GM18909 (cell line): ENCODE data around the gene CTBP1.

Source experiments
- ATAC-seq: cut with Tn5 transposase; IDR thresholded peaks from one replicate; pipeline ENCODE4 v1.9.1; 2021; ENCODE audit warnings: mild to moderate bottlenecking; ENCODE audit not compliant: unreplicated experiment, poor library complexity

CTBP1 gene

DNA sequence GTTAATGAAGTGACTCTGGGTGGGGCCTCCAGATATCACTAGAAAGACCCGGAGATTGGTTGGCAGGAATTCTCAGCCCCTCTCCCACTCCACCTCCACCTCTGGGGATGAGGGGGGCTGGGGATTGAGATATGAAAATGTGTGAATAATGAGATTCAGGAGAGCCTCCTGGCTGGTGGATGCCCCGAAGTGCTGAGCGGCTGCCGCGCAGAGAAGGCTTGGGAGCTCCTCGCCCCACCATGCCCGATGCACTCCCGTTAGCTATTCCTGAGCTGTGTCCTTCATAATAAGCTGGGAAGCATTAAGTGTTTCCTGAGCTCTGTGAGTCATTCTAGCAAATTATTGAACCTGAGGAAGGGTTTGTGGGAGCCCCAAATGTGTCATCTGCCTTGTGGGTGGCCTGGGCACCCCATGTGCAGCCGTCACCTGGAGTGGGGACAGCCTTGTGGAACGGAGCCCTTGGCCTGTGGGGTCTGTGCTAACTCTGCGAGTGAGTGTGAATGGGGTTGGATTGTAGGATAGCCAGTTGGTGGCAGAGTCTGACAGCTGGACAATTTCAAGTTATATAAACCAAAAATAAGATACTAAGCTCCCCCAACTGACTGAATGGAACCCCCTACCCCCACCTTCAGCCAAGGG is 36.3 kb upstream of the CTBP1 start:
- ATAC-seq, result no peak

DNA sequence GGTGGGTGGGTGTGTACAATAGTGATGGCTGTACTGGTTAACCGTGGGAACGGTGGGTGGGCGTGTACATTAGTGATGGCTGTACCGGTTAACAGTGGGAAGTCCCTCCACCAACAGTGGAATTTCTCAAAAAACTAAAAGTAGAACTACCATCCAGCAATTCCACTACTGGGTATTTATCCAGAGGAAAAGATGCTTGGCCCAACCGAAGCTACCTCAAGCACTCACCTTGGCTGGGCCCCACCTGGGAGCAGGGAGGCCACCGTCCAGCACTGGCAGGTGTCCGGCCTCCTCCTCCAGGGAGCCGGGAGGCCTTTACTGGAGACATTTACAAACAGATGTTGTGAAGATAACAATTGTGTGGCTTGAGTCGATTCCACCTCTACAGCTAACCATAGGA is 34.8 kb upstream of the CTBP1 start:
- no peak for ATAC-seq

DNA sequence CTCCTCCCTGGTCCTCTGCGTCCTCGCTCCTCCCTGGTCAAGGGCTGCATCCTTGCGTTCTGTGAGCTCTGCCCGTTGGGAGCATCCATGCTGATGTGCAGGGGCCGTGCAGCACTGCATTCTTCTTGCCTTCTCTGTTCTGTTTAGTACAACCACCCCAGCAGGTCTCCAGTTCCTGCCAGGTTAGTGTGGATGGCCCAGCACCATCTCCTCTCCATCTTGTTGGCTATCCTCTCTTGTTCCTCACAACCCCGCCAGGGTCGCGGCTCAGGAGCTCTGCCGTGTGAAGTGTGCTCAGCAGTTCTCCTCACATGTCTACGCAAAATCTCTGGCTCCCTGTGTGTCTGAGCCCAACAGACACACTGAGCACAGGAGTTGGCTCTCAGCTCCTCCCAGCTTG is 30.3 kb upstream of the CTBP1 start:
- ATAC-seq, result no peak

DNA sequence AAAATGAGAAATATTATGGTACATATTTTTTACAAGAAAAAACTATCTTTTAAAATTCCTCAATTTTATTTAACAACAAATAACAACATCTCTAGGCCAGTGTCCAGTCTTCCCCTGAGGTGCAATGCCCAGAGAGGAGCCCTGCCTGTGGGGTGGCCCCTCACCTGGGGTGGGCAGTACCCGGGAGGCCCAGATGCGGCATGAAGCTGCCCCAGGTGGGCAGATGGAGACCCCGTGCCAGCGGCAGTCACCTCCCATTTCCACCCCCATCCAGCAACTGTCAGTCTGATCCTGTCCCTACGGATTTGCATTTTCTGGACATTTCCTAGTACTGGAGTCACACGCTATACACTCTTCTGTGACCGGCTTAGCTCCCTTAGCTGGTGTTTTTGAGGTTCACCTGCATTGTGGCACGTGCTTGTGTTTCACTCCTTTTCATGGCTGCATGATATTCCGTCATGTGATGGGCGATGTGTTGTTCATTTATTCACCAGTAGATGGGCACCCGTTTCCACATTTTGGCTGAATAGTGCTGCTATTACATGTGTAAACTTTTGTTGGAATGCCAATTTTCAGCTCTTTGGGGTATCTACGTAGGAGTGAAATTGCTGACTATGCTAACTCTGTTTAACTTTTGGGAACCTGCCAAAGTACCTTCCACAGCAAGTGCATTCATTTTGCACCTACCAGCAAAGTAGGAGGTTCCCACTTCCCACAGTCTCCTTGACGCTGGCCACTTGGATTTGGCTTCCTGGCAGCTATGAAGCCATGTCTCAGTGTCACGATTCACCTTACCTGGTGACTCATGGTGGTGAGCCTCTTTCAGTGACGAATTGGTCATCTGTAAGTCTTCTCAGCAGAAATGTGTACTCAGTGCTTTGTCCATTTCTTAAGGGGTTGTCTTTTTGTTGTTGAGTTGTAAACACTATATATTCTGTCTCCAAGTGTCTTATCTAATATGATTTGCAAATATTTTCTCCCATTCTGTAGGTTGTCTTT is 29.0 kb upstream of the CTBP1 start:
- ATAC-seq, result no peak

DNA sequence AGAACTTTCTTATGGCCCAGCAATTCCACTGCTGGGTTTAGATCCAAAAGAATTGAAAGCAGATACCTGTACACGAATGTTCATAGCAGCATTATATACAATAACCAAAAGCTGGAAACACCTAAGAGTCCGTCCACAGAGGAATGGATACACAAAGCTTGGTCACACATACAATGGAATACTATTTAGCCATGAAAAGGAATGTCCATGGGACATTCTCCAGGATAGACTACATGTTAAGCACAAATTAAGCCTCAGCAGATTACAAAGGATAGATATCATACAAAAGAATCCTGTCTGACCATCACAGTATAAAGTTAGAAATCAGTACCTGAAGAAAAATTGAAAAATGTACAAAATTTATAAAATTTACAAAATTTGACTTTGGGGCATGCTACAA is 28.1 kb upstream of the CTBP1 start:
- ATAC-seq, result no peak

DNA sequence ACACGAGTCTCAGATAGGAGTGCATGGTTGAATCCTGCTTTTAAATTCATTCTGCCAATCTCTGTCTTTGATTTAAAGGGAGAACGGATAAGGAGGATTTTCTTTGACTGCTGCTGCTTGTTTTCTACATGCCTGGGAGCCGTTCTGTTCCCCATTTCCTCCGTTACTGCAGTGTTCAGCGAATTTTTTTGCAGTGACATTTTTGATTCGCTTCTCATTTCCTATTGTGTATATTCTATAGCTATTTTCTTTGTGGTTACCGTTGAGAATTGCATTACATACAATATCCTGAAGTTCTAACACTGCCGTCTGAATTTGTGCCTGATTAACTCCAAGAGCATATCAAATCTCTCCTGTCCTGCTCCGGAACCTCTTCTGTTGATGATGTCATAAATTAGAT is 25.9 kb upstream of the CTBP1 start:
- ATAC-seq, result no peak

DNA sequence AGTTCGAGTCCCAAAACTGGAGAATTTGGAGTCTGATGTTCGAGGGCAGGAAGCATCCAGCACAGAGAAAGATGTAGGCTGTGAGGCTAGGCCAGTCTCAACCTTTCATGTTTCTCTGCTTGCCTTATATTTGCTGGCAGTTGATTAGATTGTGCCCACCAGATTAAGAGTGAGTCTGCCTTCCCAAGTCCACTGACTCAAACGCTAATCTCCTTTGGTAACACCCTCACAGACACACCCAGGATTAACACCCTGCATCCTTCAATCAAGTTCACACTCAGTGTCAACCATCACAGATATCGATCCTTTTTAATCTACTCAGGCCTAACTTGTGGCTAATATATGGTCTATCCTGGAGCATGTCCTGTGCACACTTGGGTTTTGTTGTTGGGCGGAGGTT is 22.8 kb upstream of the CTBP1 start:
- ATAC-seq, result no peak

DNA sequence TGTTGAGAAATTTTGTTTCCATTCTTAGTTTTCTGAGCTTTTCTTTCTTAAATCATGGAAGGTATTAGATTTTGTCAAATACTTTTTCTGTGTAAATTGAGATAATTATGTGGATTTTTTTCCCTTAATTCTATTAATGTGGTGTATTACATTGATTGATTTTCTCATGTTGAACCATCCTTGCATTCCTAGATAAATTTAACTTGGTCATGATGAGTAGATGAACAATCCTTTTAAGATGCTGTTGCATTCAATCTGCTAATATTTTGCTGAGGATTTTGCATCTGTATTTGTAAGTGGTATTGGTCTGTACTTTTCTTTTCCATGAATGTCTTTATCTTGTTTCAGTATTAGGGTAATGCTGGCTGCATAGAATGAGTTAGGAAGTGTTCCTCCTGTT is 20.3 kb upstream of the CTBP1 start:
- no peak for ATAC-seq

DNA sequence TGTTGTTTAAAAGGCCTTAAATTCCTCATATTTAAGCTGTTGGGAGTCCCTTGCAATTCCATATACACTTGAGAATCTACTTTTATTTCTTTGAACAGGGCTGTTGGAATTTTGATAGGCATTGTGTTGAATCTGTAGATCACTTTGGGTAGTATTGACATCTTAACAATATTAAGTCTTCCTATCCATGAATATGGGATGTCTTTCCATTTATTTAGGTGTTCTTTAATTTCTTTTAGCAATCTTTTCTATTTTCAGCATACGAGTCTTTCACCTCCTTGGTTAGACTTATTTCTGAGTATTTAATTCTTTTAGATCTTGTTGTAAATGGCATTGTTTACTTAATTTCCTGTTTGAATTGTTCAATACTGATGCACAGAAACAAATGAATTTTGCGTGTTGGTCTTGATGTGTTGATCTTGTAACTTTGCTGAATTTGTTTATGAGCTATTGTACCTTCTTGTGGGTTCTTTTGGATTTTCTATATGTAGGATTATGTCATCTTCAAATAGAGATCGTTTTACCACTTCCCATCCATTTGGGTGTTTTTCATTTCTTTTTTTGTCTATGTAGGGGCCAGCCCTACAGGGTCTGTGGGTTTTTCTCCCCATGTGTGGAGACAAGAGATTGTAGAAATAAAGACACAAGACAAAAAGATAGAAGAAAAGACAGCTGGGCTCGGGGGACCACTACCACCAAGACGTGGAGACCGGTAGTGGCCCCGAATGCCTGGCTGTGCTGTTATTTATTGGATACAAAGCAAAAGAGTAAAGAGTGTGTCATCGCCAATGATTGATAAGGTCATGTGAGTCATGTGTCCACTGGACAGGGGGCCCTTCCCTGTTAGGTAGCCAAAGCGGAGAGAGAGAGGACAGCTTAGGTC is 18.2 kb upstream of the CTBP1 start:
- no peak for ATAC-seq

DNA sequence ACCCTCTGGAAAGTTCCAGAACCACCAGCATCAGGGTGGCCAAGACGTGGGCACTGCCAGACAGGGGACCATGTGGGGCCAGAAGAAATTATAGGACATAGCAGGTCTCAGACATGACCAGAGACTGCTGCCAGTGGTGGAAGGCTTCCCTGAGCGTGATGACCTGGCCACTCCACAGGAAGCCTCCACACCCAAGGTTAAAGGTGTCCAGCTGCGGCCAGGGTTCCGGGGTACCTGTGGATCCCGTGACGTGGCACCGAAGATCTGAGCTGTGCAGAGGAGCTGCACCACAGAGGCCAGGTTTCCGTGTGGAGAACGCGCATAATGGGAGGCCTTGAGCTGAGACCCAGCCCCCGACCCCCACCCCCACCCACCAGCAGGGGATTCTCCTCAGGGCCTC is 16.4 kb upstream of the CTBP1 start:
- no peak for ATAC-seq

DNA sequence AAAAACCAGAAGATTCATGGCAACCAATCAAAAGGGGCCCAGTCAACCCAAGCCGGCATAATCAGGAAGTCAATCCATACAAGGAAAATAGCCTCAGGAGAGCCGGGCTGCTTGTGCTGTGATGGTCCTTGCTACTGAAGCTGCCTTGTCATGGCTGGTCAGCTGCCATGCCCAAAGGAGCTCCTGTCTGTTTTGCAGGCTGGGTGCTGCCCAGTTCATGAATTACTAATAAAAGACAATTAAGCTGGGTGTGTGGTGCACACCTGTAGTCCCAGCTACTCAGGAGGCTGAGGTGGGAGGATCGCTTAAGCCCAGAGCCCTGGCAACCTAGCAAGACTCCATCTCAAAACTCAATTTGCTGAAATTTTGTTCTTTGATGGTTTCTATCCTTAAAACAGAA is 16.0 kb upstream of the CTBP1 start:
- ATAC-seq, result no peak

DNA sequence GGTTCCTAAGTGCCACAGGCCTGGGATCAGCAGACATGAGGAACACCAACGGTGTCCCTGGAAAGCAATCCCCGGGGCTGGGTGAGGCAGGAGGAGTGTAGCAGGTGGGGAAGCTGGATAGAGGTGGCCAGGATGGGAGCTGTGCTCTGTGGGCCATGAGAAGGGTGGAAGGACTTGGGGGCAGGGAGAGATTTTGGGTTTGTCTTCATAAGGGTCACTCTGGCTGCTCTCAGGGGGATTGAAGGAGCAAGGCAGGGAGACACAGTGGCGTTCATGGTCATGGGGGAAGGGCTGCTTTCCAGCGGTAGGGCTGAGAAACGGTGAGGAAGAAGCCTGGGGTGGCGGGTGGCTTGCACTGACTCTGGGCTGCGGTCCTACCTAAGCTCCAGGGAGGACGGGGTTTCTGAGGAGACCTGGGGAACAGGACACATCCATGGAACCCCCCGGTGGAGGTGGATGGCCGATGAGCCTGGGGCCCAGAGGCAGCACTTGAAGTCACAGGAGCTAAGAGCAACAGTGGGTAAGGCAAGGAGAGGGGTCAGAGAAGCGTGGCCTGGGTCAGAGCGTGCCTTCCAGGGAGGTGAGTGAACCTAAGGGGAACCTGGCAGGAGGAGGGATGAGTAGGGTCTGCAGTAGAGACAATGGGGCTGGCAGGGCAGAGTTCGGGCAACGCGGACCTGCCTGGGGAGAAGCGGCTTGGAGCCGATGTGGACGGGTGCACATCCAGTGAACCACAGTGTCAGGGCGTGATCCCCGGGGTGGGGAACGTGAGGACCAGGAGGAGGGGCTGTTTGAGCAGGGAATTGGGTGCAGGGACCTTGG is 12.4 kb upstream of the CTBP1 start:
- no peak for ATAC-seq

DNA sequence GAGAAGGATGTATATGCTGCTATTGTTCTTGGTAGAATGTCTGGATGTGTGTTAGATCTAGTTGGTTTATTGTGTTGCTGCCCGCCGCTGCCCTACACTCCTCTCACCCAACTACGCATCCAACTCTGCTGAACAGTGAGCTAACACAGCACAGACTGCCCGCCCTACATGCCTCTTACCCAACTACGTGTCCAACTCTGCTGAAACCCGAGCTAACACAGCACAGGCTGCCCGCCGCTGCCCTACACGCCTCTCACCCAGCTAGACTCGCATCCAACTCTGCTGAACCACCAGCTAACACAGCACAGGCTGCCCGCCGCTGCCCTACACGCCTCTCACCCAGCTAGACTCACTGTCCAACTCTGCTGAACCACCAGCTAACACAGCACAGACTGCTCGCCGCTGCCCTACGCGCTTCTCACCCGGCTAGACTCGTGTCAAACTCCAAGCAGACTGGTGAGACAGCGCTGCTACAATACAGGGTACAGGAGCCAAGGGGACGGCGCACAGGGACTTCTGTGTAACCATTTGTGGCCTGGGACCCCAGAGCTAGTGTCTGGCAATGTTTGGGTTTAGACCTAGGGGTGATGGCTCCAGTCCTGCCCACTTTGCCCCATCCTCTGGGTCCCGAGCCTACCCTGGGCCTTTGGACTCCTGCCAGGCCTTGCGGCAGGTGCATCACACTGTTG is 11.6 kb upstream of the CTBP1 start:
- ATAC-seq, result no peak

DNA sequence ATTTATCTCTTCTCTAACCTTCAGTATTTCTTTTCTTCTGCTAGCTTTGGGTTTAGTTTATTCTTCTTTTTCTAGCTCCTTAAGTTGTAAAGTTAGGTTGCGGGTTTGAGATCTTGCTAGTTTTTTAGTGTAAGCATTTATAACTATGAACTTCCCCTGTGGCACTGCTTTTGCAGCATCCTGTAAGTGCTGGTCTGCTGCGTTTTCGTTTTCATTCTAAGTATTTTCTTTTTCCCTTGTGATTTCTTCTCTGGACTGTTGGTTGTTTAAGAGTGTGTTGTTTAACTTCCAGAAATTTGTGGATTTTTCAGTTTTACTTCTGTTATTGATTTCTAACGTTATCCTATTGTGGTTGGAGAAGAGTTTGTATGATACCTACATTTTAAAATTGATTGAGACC is 11.0 kb upstream of the CTBP1 start:
- no peak for ATAC-seq

DNA sequence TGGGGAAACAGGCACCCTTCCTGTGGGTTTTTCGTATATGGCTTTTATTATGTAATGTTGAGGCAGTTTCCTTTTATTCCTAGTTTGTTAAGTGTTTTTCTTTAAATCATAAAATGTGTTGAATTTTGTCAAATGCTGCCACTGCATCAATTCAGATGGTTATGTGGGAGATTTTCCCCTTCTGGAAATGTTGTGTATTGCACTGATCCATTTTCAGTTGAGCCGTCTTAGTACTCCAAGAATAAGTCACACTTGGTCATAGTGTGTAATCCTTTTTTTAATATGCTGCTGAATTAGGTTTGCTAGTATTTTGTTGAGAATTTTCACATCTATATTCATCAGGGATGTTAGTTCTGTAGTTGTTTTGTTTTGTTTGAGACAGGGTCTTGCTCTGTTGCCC is 9.5 kb upstream of the CTBP1 start:
- ATAC-seq, result no peak

DNA sequence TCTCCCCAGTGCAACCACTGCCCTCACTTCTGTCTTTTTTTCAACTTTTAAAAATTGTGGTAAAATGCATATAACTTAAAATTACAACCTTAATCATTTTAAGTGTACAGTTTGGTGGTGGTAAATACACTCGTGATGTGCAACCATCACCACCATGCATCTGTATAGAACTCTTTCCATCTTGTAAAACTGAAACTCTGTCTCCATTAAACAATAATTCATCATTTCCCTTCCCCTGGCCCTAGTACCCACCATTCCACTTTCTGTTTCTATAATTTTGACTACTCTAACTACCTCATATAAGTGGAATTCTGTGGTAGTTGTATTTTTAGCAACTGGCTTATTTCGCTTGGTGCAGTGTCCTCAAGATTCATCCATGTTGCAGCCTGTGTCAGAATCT is 6.8 kb upstream of the CTBP1 start:
- ATAC-seq, result no peak

DNA sequence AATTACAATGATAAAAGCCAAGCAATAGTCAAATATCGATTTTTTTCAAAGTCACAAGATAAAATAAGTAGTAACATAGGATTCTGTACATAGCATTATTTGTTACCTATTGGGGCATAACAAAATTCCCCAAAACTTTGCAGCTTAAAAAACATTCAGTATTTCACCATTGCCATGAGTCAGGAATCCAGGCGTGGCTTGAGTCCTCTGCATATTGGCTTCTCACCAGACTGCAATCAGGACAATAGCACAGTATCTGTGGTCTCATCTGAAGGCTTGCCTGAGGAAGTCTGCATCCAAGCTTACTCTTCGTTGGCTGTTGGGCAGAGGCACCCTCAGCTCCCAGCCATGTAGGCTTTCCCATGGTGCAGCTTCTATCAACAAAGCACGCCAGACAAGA is 6.2 kb upstream of the CTBP1 start:
- no peak for ATAC-seq

DNA sequence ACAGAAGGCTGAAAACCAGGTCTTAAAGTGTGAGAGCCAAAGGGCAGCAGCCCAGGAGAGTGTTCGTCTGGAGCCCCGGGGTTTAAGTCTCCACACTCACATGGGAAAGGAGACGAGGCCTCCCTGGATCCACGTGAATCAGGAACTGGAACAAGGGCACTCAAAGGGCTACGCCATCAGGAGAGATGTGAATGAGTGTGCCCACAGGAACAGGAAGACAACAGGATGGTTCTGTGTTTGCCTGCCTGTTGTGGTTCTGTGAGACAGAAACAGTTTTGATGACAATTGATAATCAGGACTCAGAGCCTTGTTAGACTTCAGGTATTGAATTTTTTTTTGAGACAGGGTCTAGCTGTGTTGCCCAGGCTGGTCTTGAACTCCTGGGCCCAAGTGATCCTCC is 4.9 kb upstream of the CTBP1 start:
- ATAC-seq, result no peak

DNA sequence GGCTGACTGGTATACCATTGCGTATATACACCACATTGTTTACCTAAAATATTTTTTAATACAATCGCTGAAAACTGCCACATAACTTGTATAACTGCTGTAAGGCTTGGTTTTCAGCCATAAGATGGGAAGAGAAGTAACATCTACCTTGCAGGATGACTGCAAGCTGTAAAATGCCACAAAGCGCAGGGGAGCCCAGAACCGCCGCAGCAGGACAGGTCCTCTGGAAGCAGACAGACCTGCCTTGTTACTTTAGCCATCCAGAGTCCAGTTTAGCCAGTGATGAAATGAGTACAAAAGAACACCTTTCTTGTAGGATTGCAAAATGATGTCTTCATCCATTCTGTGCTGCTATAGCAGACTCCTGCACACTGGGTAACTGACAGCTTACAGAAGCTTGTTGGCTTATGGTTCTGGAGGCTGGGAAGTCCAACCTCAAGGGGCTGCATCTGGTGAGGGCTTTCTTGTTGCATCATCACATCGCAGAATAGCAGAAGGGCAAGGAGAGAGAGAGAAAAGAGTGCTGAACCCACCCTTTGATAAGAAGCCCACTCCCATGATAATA is 4.1 kb upstream of the CTBP1 start:
- no peak for ATAC-seq
